C4-2B (cell line): ENCODE results near the gene OBP2A.

Experiments used
- H3K27ac ChIP-seq: fragments of 450-650 bp; 2 replicates; pipeline ENCODE4 v1.5.1; 2017
- CTCF ChIP-seq: fragments of 450-650 bp; conservative IDR thresholded peaks from 2 replicates; pipeline ENCODE4 v1.5.1; 2017; ENCODE audit warnings: mild to moderate bottlenecking
- ZFX ChIP-seq: fragments of 450-650 bp; IDR thresholded peaks from 2 replicates; pipeline ENCODE4 v1.6.1; 2017

Gene OBP2A

GRCh38 chr9:135506327-135507103, 39.4 kb upstream of the OBP2A start:
- H3K27ac ChIP-seq: no peak overlapping the region
- TF ChIP-seq ZFX (no peak), CTCF (no peak)

GRCh38 chr9:135507104-135508035, 38.6 kb upstream of the OBP2A start:
- no peak overlapping the region for H3K27ac ChIP-seq
- TF ChIP-seq CTCF (no peak), ZFX (no peak)

DNA sequence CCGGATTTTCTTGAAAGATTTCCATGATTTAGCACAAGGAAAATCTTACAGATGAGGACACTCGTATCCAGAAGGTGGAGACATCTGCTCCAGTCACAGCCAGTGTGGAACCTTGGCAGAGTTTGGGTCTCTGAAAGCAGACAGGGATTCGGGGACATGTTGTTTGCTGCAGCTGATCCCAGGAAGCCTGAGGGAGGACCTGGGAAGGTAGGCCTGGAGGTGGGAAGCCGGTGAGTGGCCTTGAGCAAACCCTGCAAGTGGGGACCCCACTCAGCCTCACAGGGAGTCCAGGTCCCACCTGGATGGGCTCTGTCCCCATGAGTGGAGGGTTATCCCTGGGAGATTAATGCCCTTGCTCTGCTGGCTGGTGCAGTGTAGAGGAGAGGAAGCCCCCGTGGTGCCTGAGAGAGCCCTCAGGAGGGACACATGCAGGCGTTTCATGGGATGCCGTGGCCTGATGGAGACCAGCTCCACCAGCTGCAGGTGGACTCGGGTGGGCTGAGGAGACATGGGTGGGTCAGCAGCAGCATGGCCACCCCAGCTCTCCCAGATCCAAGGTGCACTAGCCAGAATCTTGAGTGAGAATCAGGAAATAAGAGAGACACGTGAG, 37.6 kb upstream of the OBP2A start:
- no peak for TF ChIP-seq ZFX
- TF ChIP-seq CTCF: no peak
- no peak overlapping the region for H3K27ac ChIP-seq

DNA sequence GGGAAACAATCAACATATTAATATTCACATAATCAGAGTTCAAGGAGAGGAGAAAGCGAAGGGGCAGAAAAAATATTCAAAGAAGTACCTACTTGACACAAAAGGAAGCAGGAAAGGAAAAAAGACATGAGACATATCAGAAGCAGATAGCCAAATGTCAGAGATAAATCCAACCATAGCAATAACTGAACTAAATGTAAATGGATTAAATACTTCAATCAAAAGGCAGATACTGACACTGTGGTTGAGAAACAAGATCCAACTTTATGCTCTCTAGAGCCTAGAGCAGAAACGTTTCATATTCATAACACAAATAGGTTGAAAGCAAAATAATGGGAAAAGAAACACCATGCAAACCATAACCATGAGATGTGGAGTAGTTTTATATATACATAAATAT, 36.5 kb upstream of the OBP2A start:
- TF ChIP-seq ZFX: no peak
- no peak for TF ChIP-seq CTCF
- no peak overlapping the region for H3K27ac ChIP-seq

- no peak overlapping the region for H3K27ac ChIP-seq
- TF ChIP-seq ZFX: no peak
- TF ChIP-seq CTCF: no peak
These were observed 33.7 kb upstream of the OBP2A start for GRCh38 chr9:135512241-135512603.

DNA sequence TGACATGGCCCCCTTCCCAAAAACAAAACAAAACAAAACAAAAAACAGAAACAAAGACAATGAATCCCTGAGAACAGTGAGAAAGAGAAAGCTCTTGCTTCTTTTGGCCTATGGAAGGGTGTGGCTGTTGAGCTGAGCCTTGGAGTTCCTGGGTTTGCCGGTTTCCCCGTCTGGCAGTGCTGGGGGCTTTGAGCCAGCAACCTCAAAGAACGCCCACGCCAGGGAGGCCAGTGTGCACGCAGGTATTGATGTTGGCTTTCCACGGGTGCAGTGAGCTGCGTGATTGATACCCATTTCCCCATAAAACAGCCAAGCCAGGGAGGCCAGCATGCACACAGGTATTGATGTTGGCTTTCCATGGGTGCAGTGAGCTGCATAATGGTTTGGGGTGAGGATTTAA, 33.0 kb upstream of the OBP2A start:
- H3K27ac ChIP-seq: no peak overlapping the region
- TF ChIP-seq ZFX: no peak
- no peak for TF ChIP-seq CTCF
